Esophagus (tissue), 2 donors: ENCODE measurements around the gene FKBP14. TPM values are rescaled to one million over a fixed set of nuclear protein-coding genes. Genes with fewer than 3 reads are reported as not detected.

Experiments
- H3K27ac ChIP-seq, 2 donors: one replicate each; pipeline ENCODE4 v1.5.1; 2013; ENCODE audit warnings: low read depth in 2 of 2, mild to moderate bottlenecking in 2 of 2, inconsistent platforms in 1 of 2, low read length in 1 of 2, moderate library complexity in 1 of 2
- H3K27me3 ChIP-seq, 2 donors: one replicate each; pipeline ENCODE4 v1.6.1; 2013; ENCODE audit warnings: low read length in 2 of 2, control low read depth in 1 of 2, mild to moderate bottlenecking in 1 of 2; ENCODE audit not compliant: insufficient read depth in 2 of 2, control insufficient read depth in 1 of 2
- H3K36me3 ChIP-seq, 2 donors: one replicate each; pipeline ENCODE4 v1.6.1; 2013; ENCODE audit warnings: low read length in 1 of 2; ENCODE audit not compliant: control insufficient read depth in 2 of 2, insufficient read depth in 2 of 2
- H3K4me1 ChIP-seq, 2 donors: one replicate each; pipeline ENCODE4 v1.6.1; 2013; ENCODE audit warnings: low read length in 1 of 2; ENCODE audit not compliant: control insufficient read depth in 2 of 2, insufficient read depth in 2 of 2
- H3K4me3 ChIP-seq, 2 donors: one replicate each; pipeline ENCODE4 v1.5.1; 2013; ENCODE audit warnings: low read length in 2 of 2, mild to moderate bottlenecking in 2 of 2, low read depth in 1 of 2, moderate library complexity in 1 of 2
- H3K9me3 ChIP-seq, 2 donors: one replicate each; pipeline ENCODE4 v1.6.1; 2013; ENCODE audit warnings: mild to moderate bottlenecking in 2 of 2, low read depth in 1 of 2, low read length in 1 of 2, moderate library complexity in 1 of 2; ENCODE audit not compliant: control insufficient read depth in 2 of 2, insufficient read depth in 1 of 2
- WGBS, 2 donors: extraction: QIAGEN DNeasy Blood & Tissue Kit; methylation state at CpG; one replicate each; pipeline ENCODE4 v1.1.7; 2013; 5-methylcytosine and 5-hydroxymethylcytosine counted together
- polyA plus RNA-seq, 2 donors: library from polyadenylated mRNA; stranded (reverse); fragments of 200-250 nt; gene quantifications; one replicate each; pipeline ENCODE4 v1.2.3, GENCODE V29; 2013
- donor health status: healthy with polysubstance abuse.
- donor health status: Bipolar disorder and iron deficiency.

FKBP14 gene
- polyA plus RNA-seq, 2 donors: 1.9 to 3.0 TPM

DNA sequence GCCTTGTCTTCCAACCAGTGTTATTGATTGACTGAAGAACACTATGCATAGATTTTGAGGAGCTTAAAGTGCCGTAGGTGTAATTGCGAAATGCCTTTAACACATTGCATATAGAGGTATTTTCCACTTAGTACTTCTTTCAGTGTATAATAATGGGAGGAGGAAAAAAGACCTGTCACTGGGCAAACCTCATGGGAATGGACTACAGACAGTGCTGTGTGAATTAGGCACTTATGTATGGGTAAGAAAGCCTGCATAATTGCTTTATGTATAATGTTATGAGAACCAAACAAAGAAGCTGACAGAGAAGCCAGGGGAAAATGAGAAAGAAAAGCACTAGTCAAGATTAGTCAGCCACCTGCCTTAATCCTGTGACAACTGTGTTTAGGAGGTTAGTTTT lies 24.5 kb downstream of the FKBP14 start:
- WGBS, 2 donors: 73 to 76% methylated on average over 2 of the region's 2 CpGs
- Histone ChIP-seq H3K4me3 (no peak overlapping the region), H3K36me3 (no peaks in the 10 kb centered on the region), H3K9me3 (no peaks in the 10 kb centered on the region), H3K4me1 (no peaks in the 10 kb centered on the region), H3K27me3 (no peaks in the 10 kb centered on the region), H3K27ac (no peak overlapping the region)

DNA sequence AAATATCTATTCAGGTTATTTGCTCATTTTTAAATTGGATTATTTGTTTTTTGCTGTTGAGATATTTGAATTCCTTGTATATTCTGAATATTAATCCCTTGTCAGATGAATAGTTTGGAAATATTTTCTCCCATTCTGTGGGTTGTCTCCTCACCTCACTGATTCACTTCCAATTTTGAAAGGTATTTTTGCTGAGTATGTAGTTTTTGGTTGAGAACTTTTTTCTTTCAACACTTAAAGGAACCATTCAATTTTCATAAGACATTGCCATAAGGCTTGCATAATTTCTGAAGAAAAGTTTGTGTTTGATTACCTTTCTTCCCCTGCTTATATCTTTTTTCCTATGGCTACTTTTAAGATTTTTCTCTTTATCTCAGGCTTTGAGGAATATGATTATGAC lies 28.0 kb downstream of the FKBP14 start:
- Histone ChIP-seq H3K4me3 (no peak overlapping the region), H3K4me1 (no peaks in the 10 kb centered on the region), H3K27ac (no peak overlapping the region), H3K27me3 (no peaks in the 10 kb centered on the region), H3K36me3 (no peaks in the 10 kb centered on the region), H3K9me3 (no peaks in the 10 kb centered on the region)

GRCh38 chr7:29996321-29996720 lies 30.2 kb downstream of the FKBP14 start:
- no peak overlapping the region for H3K27ac ChIP-seq
- H3K4me1 ChIP-seq: no peaks in the 10 kb centered on the region
- no peak overlapping the region for H3K4me3 ChIP-seq
- H3K36me3 ChIP-seq: no peaks in the 10 kb centered on the region
- H3K9me3 ChIP-seq: no peaks in the 10 kb centered on the region
- no peaks in the 10 kb centered on the region for H3K27me3 ChIP-seq

- Histone ChIP-seq H3K36me3 (no peaks in the 10 kb centered on the region), H3K4me3 (no peak overlapping the region), H3K9me3 (no peaks in the 10 kb centered on the region), H3K4me1 (no peaks in the 10 kb centered on the region), H3K27me3 (no peaks in the 10 kb centered on the region), H3K27ac (no peak overlapping the region)
Observed at GRCh38 chr7:29995652-29996051, 30.9 kb downstream of the FKBP14 start.

DNA sequence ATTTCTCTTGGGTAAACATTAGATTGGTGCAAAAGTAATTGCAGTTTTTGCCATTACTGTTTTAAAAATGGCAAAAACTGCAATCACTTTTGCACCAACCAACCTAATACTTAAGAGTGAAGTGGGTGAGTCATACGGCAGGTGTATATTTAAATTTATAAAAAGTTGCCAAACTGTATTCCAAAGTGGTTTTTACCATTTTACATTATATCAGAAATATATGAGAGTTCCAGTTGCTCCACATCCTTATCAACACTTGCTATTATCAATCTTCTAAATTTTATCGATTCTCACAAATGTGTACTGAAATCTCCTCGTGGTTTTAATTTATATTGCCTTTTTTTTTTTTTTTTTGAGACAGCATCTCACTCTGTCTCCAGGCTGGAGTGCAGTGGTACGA lies 33.4 kb downstream of the FKBP14 start:
- no peaks in the 10 kb centered on the region for H3K36me3 ChIP-seq
- no peak overlapping the region for H3K27ac ChIP-seq
- 88 to 91% methylated on average over 4 of the region's 4 CpGs for WGBS, 2 donors

DNA sequence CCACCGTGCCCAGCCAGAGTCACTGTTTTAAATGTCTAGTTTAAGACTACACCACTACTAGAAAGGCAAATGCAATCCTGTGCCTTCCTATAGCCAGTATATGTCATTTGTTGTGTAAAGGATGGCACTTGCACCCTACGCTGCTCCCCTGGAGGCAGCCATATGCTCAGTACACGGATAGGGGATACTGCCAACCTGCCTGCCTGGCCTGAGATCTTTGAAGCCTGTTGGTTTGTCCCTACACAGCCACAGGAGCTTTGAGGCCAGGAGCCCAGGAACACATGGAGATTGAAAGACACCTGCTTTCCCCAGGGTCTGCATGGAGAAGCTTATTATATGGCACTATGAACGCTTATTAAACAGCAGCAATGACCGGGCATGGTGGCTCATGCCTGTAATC lies 34.6 kb downstream of the FKBP14 start:
- no peak overlapping the region for H3K27ac ChIP-seq
- 96% methylated on average over 5 of the region's 5 CpGs for WGBS, 2 donors
- no peak overlapping the region for H3K4me3 ChIP-seq
- no peaks in the 10 kb centered on the region for H3K9me3 ChIP-seq
- no peaks in the 10 kb centered on the region for H3K4me1 ChIP-seq
- no peaks in the 10 kb centered on the region for H3K36me3 ChIP-seq
- no peaks in the 10 kb centered on the region for H3K27me3 ChIP-seq

More for the DNA sequence above, 33.4 kb downstream of the FKBP14 start:
- Histone ChIP-seq H3K9me3 (no peaks in the 10 kb centered on the region), H3K27me3 (no peaks in the 10 kb centered on the region), H3K4me3 (no peak overlapping the region), H3K4me1 (no peaks in the 10 kb centered on the region)

DNA sequence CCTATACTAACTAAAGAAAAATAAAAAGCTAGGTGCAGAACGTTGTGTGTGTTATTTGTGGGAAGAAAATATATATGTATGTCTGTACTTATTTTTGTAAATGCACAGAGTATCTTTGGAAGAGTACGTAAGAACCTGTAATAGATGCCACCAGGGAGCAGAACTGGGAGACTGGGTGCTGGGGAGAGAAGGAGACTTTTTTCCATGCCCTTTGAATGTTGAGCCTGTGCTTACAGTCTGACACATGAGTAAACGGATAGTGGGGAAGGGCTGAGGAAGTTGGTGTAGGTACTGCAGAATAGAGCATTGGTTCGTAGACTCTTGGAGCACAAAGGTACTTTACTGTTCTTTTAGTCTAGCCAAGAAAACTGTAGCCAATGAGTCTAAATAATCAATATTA lies 35.6 kb downstream of the FKBP14 start:
- WGBS, 2 donors: 80 to 85% methylated on average over 4 of the region's 4 CpGs
- no peaks in the 10 kb centered on the region for H3K27me3 ChIP-seq

GRCh38 chr7:29989257-29989995 lies 37.1 kb downstream of the FKBP14 start, which contains the start of gene SCRN1:
TSS of gene SCRN1 (minus strand) at chr7:29989801. CDS start at chr7:29969067, 20,734 bp downstream.
- Histone ChIP-seq H3K36me3 (no peaks in the 10 kb centered on the region), H3K4me1 (peaks cover 0 to 3% of the 10 kb centered on the region in 2 donors), H3K27ac (peak within 1 kb of the TSS; percentile 85 to 96), H3K4me3 (peak within 1 kb of the TSS; percentile 75 to 89), H3K27me3 (no peaks in the 10 kb centered on the region), H3K9me3 (no peaks in the 10 kb centered on the region)
- whole genome bisulfite sequencing, 2 donors: 1% methylated on average over 53 to 79 of the region's 79 CpGs

More for the DNA sequence above, 35.6 kb downstream of the FKBP14 start:
- H3K4me3 ChIP-seq: no peak overlapping the region
- H3K36me3 ChIP-seq: no peaks in the 10 kb centered on the region
- H3K9me3 ChIP-seq: no peaks in the 10 kb centered on the region
- H3K27ac ChIP-seq: no peak overlapping the region
- no peaks in the 10 kb centered on the region for H3K4me1 ChIP-seq

DNA sequence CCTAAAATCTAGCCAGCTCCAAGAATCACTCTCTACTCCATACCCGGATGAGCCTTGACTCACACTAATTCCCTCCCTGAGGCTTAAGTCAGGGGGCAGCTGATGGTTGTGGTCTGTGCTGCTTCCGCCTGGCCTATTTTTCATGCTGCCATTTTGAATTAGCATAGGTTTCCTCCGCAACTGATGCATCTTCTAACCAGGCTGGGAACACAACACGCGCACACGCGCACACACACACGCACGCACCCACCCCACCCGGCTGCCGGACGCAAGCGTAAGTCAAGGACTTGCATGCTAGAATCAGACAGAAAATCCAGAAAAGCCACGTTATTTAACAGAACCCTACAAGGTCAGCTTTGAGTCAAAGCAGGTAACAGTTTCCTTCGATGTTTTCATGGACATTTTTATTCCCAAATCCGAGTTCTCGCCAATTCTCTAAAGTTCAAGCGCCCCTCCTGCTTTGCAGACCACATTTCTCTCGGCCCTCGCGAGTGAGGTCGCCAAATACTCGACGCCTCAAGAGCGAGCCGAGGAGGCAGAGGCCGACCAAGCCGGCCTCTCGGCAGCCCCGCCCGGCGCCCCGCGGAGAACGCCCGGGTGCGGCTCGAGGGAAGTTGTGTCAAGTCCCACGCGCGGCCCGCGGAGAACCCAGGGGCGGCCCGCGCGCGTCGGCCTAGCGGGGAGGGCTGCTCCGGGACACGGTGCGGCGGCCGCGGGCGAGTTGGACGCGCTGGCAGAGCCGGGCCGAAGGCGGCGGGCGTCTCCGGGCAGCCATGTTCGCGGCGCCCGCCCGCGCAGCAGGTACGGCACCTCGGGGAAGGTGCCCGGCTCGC lies 37.9 kb downstream of the FKBP14 start:
- Histone ChIP-seq H3K4me1 (peaks cover 0 to 3% of the 10 kb centered on the region in 2 donors), H3K27me3 (no peaks in the 10 kb centered on the region), H3K4me3 (peak overlapping the region; percentile 75 to 89), H3K36me3 (no peaks in the 10 kb centered on the region), H3K27ac (peak overlapping the region; percentile 85 to 96), H3K9me3 (no peaks in the 10 kb centered on the region)
- 8 to 17% methylated on average over 45 to 75 of the region's 75 CpGs for WGBS, 2 donors
